ENCODE measurements around the gene HSPA1L.
"Not testable (repeated sequence)": the region's sequence is repeated elsewhere in the genome, so short reads cannot be mapped to it uniquely, and the experiment has no call there.

The HSPA1L gene

DNA sequence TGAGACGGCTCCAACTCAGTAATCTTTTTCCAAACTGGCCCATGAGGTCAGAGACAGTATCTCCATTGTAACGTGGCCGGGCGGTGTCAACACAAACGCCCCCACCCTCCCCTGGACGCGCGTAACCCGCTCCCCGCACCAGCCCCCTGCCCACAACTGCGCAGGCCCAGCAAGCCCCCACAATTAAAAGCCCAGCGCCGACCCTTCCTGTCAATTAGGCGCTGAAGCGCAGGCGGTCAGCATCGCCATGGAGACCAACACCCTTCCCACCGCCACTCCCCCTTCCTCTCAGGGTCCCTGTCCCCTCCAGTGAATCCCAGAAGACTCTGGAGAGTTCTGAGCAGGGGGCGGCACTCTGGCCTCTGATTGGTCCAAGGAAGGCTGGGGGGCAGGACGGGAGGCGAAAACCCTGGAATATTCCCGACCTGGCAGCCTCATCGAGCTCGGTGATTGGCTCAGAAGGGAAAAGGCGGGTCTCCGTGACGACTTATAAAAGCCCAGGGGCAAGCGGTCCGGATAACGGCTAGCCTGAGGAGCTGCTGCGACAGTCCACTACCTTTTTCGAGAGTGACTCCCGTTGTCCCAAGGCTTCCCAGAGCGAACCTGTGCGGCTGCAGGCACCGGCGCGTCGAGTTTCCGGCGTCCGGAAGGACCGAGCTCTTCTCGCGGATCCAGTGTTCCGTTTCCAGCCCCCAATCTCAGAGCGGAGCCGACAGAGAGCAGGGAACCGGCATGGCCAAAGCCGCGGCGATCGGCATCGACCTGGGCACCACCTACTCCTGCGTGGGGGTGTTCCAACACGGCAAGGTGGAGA is at the start of gene HSPA1L, which contains the start of gene HSPA1A:
Gene HSPA1L, minus strand, starts transcription at position 259 of the 814 bp plus-strand sequence. CDS start 3,311 bp downstream, outside the sequence.
Gene HSPA1A, plus strand, starts transcription at position 519 of the 814 bp plus-strand sequence. Its CDS starts 214 bp downstream, at position 733.
- FAIRE-seq: no peak
- peak; percentile 73 for DNase-seq (ENCODE audit: low spot score)

- no peak for DNase-seq (ENCODE audit: low spot score)
- no peak for FAIRE-seq
Observed at GRCh38 chr6:31864818-31865204, 49.7 kb upstream of the HSPA1L start.

- FAIRE-seq: not testable (repeated sequence)
Observed at GRCh38 chr6:31864123-31864562, 49.1 kb upstream of the HSPA1L start.

GRCh38 chr6:31862344-31863235 is 47.5 kb upstream of the HSPA1L start, which contains the start of gene NEU1:
NEU1 (minus strand) TSS chr6:31862821; CDS start chr6:31862776, 45 bp downstream.
- FAIRE-seq: peak; percentile 92
- peak; percentile 98 for DNase-seq (ENCODE audit: low spot score)

More at GRCh38 chr6:31864123-31864562, 49.1 kb upstream of the HSPA1L start:
- not testable (repeated sequence) for DNase-seq (ENCODE audit: low spot score)

DNA sequence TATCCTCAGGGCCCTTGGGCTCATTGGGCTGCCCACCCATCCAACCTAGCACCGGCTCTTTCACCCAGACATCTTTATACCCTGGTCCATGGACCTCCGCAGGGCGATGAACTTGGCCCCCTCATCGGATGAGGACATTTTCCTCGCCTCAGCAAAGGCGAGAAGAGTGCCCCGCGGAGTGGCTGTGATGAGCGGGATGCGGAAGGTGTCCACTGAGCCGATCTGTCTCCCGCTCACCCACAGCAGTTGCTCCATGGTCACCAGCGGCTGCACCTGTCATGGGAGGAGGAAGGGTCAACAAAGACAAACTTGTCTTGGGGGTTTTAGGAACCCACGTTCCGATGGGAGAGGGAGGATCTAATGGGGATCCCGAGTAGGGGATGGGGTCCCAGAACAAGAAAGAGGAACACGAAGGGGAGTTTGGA is 46.8 kb upstream of the HSPA1L start:
- DNase-seq (ENCODE audit: low spot score) (no peak), FAIRE-seq (no peak)

- DNase-seq (ENCODE audit: low spot score) (no peak), FAIRE-seq (no peak)
Observed at GRCh38 chr6:31861150-31861549, 46.1 kb upstream of the HSPA1L start.

GRCh38 chr6:31860349-31860748 is 45.3 kb upstream of the HSPA1L start:
- DNase-seq (ENCODE audit: low spot score): no peak
- no peak for FAIRE-seq

- no peak for FAIRE-seq
Observed at GRCh38 chr6:31859923-31860322, 44.8 kb upstream of the HSPA1L start.

GRCh38 chr6:31858707-31859106 is 43.6 kb upstream of the HSPA1L start:
- no peak for FAIRE-seq
- DNase-seq (ENCODE audit: low spot score): no peak

More at GRCh38 chr6:31859923-31860322, 44.8 kb upstream of the HSPA1L start:
- DNase-seq (ENCODE audit: low spot score): no peak

DNA sequence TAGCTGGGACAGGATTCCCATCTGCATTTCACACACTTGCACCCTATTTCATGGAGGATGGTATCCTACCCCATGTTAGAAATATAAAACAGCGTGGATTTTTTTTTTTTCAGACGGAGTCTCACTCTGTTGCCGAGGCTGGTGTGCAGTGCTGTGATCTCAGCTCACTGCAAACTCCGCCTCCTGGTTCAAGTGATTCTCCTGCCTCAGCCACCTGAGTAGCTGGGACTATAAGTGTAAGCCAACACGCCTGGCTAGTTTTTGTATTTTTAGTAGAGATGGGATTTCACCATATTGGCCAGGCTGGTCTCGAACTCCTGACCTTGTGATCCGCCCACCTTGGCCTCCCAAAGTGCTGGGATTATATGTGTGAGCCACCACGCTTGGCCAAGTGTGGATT is 42.7 kb upstream of the HSPA1L start:
- not testable (repeated sequence) for FAIRE-seq

GRCh38 chr6:31851980-31852718 is 37.1 kb upstream of the HSPA1L start:
- not testable (repeated sequence) for DNase-seq (ENCODE audit: low spot score); FAIRE-seq

More for the DNA sequence above, 42.7 kb upstream of the HSPA1L start:
- not testable (repeated sequence) for DNase-seq (ENCODE audit: low spot score)

- no peak for FAIRE-seq
Observed at GRCh38 chr6:31851485-31851832, 36.4 kb upstream of the HSPA1L start.

GRCh38 chr6:31850765-31851484 is 35.8 kb upstream of the HSPA1L start:
- FAIRE-seq (no peak), DNase-seq (ENCODE audit: low spot score) (no peak)

More at GRCh38 chr6:31851485-31851832, 36.4 kb upstream of the HSPA1L start:
- DNase-seq (ENCODE audit: low spot score): peak; percentile 75

- DNase-seq (ENCODE audit: low spot score): no peak
- FAIRE-seq: no peak
Observed at GRCh38 chr6:31847276-31847978, 32.3 kb upstream of the HSPA1L start.

DNA sequence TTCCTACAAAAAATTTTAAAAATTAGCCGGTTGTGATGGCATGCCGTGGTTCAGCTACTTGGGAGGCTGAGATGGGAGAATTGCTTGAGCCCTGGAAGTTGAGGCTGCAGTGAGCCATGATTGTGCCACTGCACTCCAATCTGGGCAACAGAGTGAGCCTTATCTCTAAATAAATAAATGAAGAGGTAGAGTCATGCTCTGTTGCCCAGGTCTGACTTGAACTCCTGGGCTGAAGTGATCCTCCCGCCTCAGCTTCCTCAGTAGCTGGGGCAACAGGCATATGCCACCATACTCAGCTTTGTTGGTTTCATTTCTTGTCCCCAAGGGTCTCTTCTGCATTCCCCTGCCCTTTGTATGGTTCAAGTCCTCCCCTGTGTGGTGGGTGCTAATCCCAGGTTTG is 29.4 kb upstream of the HSPA1L start:
- FAIRE-seq (no peak), DNase-seq (ENCODE audit: low spot score) (peak; percentile 22)

DNA sequence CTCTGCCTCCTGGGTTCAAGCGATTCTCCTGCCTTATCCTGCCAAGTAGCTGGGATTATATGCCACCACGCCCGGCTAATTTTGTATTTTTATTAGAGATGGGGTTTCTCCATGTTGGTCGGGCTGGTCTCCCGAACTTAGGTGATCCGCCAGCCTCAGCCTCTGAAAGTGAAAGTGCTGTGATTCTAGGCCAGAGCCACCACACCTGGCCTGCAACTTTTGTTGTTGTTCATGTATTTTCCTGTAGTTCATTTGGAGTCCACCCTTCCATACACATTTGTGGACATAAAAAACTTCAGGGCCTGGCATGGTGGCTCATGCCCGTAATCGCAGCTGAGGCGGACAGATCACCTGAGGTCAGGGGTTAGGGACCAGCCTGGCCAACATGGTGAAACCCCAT is 27.0 kb upstream of the HSPA1L start:
- DNase-seq (ENCODE audit: low spot score): no peak
- no peak for FAIRE-seq

GRCh38 chr6:31839779-31840126 is 24.7 kb upstream of the HSPA1L start:
- FAIRE-seq: not testable (repeated sequence)

GRCh38 chr6:31838968-31839367 is 23.9 kb upstream of the HSPA1L start:
- FAIRE-seq (no peak), DNase-seq (ENCODE audit: low spot score) (no peak)

More at GRCh38 chr6:31839779-31840126, 24.7 kb upstream of the HSPA1L start:
- not testable (repeated sequence) for DNase-seq (ENCODE audit: low spot score)

DNA sequence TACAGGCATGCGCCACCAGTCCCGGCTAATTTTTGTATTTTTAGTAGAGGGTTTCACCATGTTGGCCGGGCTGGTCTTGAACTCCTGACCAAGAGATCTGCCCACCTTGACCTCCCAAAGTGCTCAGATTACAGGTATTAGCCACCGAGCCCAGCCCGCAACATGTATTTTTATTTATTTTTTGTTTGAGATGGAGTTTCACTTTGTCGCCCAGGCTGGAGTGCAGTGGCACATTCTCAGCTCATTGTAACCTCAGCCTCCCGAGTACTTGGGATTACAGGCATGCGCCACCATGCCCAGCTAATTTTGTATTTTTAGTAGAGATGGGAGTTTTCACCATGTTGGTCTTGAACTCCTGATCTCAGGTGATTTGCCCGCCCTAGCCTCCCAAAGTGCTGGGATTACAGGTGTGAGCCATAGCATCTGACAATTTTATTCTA is 23.1 kb upstream of the HSPA1L start:
- not testable (repeated sequence) for DNase-seq (ENCODE audit: low spot score); FAIRE-seq
